GM19035 (cell line): ENCODE data around the gene ZCCHC7.

Experiments
- ATAC-seq: cut with Tn5 transposase; IDR thresholded peaks from one replicate; pipeline ENCODE4 v1.9.1; 2021; ENCODE audit not compliant: unreplicated experiment

Gene ZCCHC7

GRCh38 chr9:37332578-37332977 lies 212.2 kb downstream of the ZCCHC7 start:
- ATAC-seq, result no peak

DNA sequence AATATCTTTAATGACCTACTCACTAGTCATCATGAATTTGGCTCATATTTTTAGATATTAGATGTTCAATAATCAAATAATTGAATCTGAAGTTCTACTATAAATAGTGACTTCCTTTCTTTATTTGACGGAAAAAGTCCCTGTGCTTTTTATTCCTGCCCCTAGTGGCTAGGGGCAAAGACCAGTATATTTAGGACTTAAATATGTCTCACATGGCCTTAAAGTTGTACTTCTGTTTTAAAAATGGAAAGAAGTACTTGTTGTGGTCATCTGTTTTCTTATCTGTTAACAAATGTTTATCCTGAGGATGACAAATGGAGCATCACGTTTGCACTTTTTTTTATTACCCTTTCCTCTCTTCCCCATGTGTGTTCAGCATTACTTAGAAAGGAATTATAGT lies 212.9 kb downstream of the ZCCHC7 start:
- no peak for ATAC-seq

GRCh38 chr9:37335238-37335637 lies 214.9 kb downstream of the ZCCHC7 start:
- no peak for ATAC-seq

- no peak for ATAC-seq
These were observed 215.8 kb downstream of the ZCCHC7 start for GRCh38 chr9:37336150-37336549.

DNA sequence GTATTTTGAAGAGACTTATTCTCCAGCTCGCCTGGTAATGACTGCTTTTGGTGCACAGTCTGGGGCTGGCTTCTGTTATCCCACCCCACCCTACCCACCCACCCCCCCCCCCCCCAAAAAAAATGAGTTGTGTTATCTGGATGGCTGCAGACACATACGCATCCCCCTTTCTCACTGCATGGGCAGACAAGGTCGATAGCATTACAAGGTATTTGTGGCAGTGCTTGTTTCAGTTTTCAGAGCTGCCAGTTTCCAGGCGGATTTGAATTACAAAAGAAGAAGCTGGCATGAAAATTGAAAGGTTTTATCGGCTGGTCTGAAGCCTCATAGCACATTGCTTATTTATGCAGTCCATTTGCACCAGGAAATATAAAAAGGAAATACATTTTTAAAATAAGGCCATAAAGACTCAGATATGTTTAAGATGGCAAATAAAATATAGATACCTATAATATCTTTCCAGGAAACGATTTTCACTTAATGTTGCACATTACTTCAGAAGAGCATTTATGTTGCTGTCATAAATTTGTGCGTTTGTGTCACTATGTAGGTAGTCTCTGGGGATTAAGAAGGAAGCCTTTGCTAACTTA lies 217.0 kb downstream of the ZCCHC7 start:
- ATAC-seq, result no peak

DNA sequence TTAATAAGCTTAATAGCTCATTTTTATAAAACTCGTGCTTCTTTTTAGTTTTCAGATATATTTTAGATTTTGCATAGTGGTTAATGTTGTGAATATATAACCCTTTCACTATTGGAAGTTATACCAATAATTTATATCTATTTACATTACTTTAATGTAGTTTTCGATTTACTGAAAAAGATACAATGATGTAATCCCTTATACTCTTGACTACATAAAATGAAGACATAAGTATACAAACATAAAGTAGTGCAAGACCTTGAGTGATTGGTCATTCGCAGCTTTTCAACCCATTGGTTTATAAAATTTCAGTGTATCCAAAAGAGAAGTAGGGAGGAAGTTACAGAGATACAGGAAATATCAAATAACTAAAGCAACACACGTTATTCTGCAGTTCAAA lies 217.8 kb downstream of the ZCCHC7 start:
- no peak for ATAC-seq

- ATAC-seq, result no peak
These were observed 219.5 kb downstream of the ZCCHC7 start for GRCh38 chr9:37339923-37340322.

GRCh38 chr9:37340961-37341360 lies 220.6 kb downstream of the ZCCHC7 start:
- no peak for ATAC-seq

DNA sequence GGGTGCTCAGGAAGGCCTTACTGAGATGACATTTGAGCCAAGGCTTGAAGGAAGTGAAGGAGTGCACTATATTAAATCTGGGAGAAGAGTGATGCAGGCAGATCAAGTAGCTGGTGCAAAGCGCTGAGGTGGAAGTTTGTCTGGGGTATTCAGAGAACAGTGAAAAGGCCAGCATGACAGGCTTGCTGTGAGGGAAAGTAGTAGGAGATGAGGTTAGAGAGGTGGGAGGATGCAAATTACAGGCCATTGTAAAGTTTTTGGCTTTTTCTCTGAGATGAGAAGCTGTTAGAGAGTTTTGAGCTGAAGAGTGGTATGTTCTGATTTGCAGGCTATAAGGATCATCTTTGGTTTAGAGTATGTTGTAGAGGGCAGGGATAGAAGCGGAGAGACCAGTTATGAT lies 221.3 kb downstream of the ZCCHC7 start:
- no peak for ATAC-seq

- ATAC-seq, result no peak
These were observed 222.1 kb downstream of the ZCCHC7 start for GRCh38 chr9:37342493-37342892.

DNA sequence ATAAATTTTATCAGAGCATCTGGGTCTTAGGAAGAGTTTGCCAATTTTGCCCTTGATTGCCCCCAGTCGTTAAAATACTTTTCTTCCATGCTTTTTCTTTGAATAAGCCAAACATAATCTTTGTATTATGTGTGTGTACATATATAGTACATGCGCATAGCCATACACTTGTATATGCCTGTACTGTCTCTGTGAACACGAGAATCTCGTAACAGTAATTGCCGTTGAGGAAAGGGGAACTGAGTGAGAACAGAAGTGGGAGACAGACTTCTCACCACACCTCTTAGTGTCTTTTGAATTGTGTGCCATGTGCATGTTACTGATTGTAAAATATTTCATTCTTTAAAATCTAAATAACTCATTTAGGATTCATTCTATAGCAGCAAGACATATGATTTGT lies 222.5 kb downstream of the ZCCHC7 start:
- ATAC-seq, result no peak

DNA sequence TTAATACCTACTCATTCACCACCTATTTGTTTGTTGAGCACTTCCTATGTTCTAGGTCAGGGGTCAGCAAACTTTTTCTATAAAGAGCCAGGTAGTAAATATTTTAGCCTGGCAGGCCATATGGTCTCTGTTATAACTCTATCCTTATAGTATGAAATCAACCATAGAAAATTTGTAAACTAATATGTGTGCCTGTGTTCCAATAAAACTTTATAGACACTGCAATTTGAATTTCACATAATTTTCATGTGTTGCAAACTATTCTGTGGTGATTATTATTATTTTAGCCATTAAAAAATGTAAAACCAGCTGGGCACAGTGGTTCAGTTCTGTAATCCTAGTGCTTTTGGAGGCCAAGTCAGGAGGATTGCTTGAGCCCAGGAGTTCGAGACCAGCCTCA lies 223.3 kb downstream of the ZCCHC7 start:
- no peak for ATAC-seq

DNA sequence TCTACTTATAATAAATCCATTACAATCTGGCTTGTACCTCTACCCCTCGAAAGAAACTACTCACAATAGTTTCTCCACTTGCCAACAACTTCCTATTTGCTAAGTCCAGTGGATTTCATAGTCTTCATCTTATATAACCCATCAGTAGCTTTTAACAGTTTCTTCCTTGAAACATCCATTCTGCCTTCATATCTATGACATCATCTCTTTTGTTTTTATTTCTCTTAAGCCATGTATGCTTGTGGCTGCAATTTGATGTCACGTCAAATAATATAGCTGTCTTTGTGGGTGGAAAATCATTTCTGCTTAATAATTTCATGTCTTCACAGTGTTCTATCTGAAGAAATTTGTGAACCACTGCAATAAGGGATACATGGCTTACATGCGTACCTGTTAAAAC lies 224.7 kb downstream of the ZCCHC7 start:
- ATAC-seq, result no peak

- no peak for ATAC-seq
These were observed 228.5 kb downstream of the ZCCHC7 start for GRCh38 chr9:37348917-37349316.

- ATAC-seq, result no peak
These were observed 230.3 kb downstream of the ZCCHC7 start for GRCh38 chr9:37350486-37351190.

DNA sequence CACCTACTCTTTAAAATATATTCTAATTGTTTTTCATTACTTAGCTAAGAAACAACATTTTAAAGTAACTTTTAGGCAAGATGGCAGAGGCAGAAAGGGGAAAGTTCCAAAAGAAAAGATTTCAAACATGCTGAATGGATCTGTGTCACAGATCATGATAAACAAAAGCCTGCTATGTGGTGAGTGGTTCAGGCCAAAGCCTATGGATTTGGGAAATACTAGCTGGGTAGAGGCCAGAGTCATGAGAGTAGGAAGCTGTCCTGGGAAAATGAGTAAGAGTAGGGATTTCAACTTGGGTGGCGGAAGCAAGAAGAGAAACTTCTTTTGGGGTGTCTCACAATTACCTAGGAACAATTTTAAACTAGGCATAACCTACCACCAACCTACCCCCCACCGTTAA lies 233.4 kb downstream of the ZCCHC7 start:
- no peak for ATAC-seq

DNA sequence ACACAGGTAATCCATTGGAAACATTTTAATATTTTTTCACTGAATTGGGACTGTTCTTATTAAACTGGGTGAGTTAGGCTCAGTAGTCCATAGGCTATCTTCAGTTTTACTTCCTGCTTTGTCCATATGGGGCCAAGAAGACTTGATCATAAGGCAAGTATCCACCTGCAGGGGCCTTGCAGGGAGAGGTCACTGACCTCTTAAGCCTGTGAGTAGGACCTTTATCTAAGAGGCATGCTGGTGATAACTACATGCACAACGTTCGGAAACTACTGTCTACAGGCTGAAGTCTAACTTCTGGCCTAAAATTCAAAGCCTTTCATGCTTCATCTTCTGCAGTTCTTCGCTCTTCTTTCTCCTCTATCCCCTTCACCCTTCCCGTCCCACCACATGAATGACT lies 242.1 kb downstream of the ZCCHC7 start:
- ATAC-seq, result no peak

- ATAC-seq, result no peak
These were observed 242.8 kb downstream of the ZCCHC7 start for GRCh38 chr9:37363124-37363523.

GRCh38 chr9:37364136-37364535 lies 243.8 kb downstream of the ZCCHC7 start:
- no peak for ATAC-seq

DNA sequence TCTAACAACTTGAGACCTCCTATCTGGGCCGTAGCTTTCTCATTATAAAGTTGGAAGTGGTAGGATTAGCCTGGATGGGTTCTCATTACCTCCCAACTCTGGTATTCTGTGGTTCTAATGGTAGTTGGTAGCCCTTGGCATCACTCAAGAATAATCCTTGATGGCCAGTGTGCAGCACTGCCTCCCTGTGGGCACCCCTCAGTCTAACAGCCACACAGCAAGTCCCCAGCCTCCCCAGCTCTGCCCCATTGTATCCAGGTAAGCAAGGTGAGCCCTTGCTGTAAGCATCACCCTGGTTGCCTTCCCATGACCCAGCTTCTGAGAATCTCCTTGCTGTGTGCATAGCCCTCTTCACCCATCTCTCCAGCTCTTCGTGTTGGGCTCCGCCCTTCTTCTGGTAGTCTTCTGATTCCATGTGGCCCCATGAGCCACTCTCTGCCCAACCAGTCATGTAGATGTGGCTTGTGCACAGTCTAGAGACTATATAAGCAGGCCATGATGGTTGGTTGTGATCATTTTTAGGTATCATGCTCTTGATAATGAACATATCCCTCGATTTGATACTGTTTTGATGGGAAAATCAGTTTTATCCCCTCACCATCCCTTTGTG lies 244.5 kb downstream of the ZCCHC7 start:
- ATAC-seq, result no peak

GRCh38 chr9:37369671-37370070 lies 249.3 kb downstream of the ZCCHC7 start:
- ATAC-seq, result peak; percentile 34

- ATAC-seq, result no peak
These were observed 249.9 kb downstream of the ZCCHC7 start for GRCh38 chr9:37370282-37370681.
